ENCODE measurements around the gene SAMD14.
A peak's percentile ranks its signal among the peaks of the same experiment; 100 is the strongest.

SAMD14 gene

GRCh38 chr17:50146927-50147665 lies 17.1 kb upstream of the SAMD14 start:
- H3K4me2 ChIP-seq (ENCODE audit: insufficient read depth, low read length) = peak overlapping the region; percentile 88
- peak overlapping the region; percentile 89 for H3K9ac ChIP-seq (ENCODE audit: low read depth, low read length)
- TF ChIP-seq EZH2 (IDR thresholded peaks at IDR 0.05; ENCODE audit: borderline replicate concordance, low read depth, low read length, severe bottlenecking) (no peak), CTCF (IDR thresholded peaks at IDR 0.05; ENCODE audit: borderline replicate concordance, extremely low read depth, low read length, poor library complexity, severe bottlenecking) (no peak)
- no peak for DNase-seq
- no peak for ATAC-seq (ENCODE audit: insufficient read depth, low read depth)
- no peaks in the 10 kb centered on the region for H3K9me3 ChIP-seq (ENCODE audit: insufficient read depth, low read length, severe bottlenecking)
- peak overlapping the region; percentile 40 for H3K27ac ChIP-seq (ENCODE audit: low read length)
- no peaks in the 10 kb centered on the region for H3K27me3 ChIP-seq (ENCODE audit: insufficient read depth, low read length, poor library complexity)
- H3K4me3 ChIP-seq (ENCODE audit: low read depth in 1 of 2, low read length in 2 of 2) = peak overlapping the region in 1 of 2 experiments; percentile 72; a peak in 2 of 4 replicates
- H3K36me3 ChIP-seq (ENCODE audit: insufficient read depth, low read length) = peaks cover 46% of the 10 kb centered on the region
- no peak overlapping the region for H2AFZ ChIP-seq (ENCODE audit: low read depth, low read length)
- peaks cover 67% of the 10 kb centered on the region for H4K20me1 ChIP-seq (ENCODE audit: insufficient read depth, low read length)
- peaks cover 57% of the 10 kb centered on the region for H3K4me1 ChIP-seq (ENCODE audit: insufficient read depth, low read length)
- H3K79me2 ChIP-seq (ENCODE audit: insufficient read depth, low read length) = peaks cover 46% of the 10 kb centered on the region

GRCh38 chr17:50146230-50146926 lies 16.4 kb upstream of the SAMD14 start:
- peak overlapping the region in 1 of 2 experiments; percentile 72; a peak in 2 of 4 replicates for H3K4me3 ChIP-seq (ENCODE audit: low read depth in 1 of 2, low read length in 2 of 2)
- peaks cover 72% of the 10 kb centered on the region for H4K20me1 ChIP-seq (ENCODE audit: insufficient read depth, low read length)
- peaks cover 52% of the 10 kb centered on the region for H3K36me3 ChIP-seq (ENCODE audit: insufficient read depth, low read length)

GRCh38 chr17:50145532-50146229 lies 15.7 kb upstream of the SAMD14 start:
- no peak for DNase-seq
- Histone ChIP-seq H3K4me2 (ENCODE audit: insufficient read depth, low read length) (peak overlapping the region; percentile 88; the same call in 1 of the 2 replicates), H3K27me3 (ENCODE audit: insufficient read depth, low read length, poor library complexity) (no peaks in the 10 kb centered on the region), H3K9ac (ENCODE audit: low read depth, low read length) (no peak overlapping the region), H3K4me1 (ENCODE audit: insufficient read depth, low read length) (peaks cover 56% of the 10 kb centered on the region), H3K36me3 (ENCODE audit: insufficient read depth, low read length) (peaks cover 58% of the 10 kb centered on the region), H3K9me3 (ENCODE audit: insufficient read depth, low read length, severe bottlenecking) (no peaks in the 10 kb centered on the region), H2AFZ (ENCODE audit: low read depth, low read length) (no peak overlapping the region), H3K27ac (ENCODE audit: low read length) (no peak overlapping the region), H3K4me3 (ENCODE audit: low read depth in 1 of 2, low read length in 2 of 2) (no peak overlapping the region), H4K20me1 (ENCODE audit: insufficient read depth, low read length) (peaks cover 72% of the 10 kb centered on the region), H3K79me2 (ENCODE audit: insufficient read depth, low read length) (peaks cover 46% of the 10 kb centered on the region)
- no peak for ATAC-seq (ENCODE audit: insufficient read depth, low read depth)
- no peak for TF ChIP-seq EZH2 (IDR thresholded peaks at IDR 0.05; ENCODE audit: borderline replicate concordance, low read depth, low read length, severe bottlenecking)
- TF ChIP-seq CTCF (IDR thresholded peaks at IDR 0.05; ENCODE audit: borderline replicate concordance, extremely low read depth, low read length, poor library complexity, severe bottlenecking) = no peak

More at GRCh38 chr17:50146230-50146926, 16.4 kb upstream of the SAMD14 start:
- Histone ChIP-seq H3K9me3 (ENCODE audit: insufficient read depth, low read length, severe bottlenecking) (no peaks in the 10 kb centered on the region), H3K4me1 (ENCODE audit: insufficient read depth, low read length) (peaks cover 54% of the 10 kb centered on the region), H3K27ac (ENCODE audit: low read length) (peak overlapping the region; percentile 37; the same call in 1 of the 2 replicates), H3K4me2 (ENCODE audit: insufficient read depth, low read length) (peak overlapping the region; percentile 88), H3K27me3 (ENCODE audit: insufficient read depth, low read length, poor library complexity) (no peaks in the 10 kb centered on the region), H3K79me2 (ENCODE audit: insufficient read depth, low read length) (peaks cover 46% of the 10 kb centered on the region), H3K9ac (ENCODE audit: low read depth, low read length) (peak overlapping the region; percentile 89), H2AFZ (ENCODE audit: low read depth, low read length) (no peak overlapping the region)
- DNase-seq = no peak
- TF ChIP-seq CTCF (IDR thresholded peaks at IDR 0.05; ENCODE audit: borderline replicate concordance, extremely low read depth, low read length, poor library complexity, severe bottlenecking) (no peak), EZH2 (IDR thresholded peaks at IDR 0.05; ENCODE audit: borderline replicate concordance, low read depth, low read length, severe bottlenecking) (no peak)
- ATAC-seq (ENCODE audit: insufficient read depth, low read depth) = no peak

All from DND-41 (cell line).